ENCODE results near the gene RARB.
A peak's percentile ranks its signal among the peaks of the same experiment; 100 is the strongest.

DNA sequence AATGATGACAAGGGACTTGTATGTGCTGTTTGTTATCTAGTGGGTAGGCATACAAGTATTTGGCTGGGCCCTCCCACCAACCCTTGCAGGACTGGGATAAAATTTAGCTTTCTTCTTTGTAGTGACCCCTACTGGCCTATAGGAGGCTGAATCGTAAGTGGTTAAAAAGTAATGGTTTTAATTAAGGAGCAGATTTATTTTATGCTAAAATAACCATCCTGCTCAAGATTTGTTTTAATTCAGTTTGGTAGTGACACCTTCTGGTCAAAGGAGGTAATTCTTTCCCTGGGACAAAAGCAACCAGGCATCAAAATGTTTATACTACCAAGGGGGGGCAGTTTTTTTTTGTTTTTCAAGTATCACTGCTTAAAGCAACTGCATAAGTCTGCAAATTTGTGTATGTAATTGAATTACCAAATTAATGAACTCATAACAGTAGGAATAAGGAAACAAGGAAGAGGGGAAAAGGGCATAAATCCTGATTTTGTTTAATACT, 166.0 kb downstream of the RARB start:
- TF ChIP-seq, protein P1, sequence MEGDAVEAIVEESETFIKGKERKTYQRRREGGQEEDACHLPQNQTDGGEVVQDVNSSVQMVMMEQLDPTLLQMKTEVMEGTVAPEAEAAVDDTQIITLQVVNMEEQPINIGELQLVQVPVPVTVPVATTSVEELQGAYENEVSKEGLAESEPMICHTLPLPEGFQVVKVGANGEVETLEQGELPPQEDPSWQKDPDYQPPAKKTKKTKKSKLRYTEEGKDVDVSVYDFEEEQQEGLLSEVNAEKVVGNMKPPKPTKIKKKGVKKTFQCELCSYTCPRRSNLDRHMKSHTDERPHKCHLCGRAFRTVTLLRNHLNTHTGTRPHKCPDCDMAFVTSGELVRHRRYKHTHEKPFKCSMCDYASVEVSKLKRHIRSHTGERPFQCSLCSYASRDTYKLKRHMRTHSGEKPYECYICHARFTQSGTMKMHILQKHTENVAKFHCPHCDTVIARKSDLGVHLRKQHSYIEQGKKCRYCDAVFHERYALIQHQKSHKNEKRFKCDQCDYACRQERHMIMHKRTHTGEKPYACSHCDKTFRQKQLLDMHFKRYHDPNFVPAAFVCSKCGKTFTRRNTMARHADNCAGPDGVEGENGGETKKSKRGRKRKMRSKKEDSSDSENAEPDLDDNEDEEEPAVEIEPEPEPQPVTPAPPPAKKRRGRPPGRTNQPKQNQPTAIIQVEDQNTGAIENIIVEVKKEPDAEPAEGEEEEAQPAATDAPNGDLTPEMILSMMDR (IDR thresholded peaks at IDR 0.05): peak; percentile 75 to 87 (median 77)
- TF ChIP-seq POLR2A (IDR thresholded peaks at IDR 0.05): no peak

Measured in vagina (tissue), 2 donors.